Measurements from ENCODE around the gene RPS19BP1.
A peak's percentile ranks its signal among the peaks of the same experiment; 100 is the strongest.
"Not testable (repeated sequence)": the region's sequence is repeated elsewhere in the genome, so short reads cannot be mapped to it uniquely, and the experiment has no call there.

The RPS19BP1 gene

DNA sequence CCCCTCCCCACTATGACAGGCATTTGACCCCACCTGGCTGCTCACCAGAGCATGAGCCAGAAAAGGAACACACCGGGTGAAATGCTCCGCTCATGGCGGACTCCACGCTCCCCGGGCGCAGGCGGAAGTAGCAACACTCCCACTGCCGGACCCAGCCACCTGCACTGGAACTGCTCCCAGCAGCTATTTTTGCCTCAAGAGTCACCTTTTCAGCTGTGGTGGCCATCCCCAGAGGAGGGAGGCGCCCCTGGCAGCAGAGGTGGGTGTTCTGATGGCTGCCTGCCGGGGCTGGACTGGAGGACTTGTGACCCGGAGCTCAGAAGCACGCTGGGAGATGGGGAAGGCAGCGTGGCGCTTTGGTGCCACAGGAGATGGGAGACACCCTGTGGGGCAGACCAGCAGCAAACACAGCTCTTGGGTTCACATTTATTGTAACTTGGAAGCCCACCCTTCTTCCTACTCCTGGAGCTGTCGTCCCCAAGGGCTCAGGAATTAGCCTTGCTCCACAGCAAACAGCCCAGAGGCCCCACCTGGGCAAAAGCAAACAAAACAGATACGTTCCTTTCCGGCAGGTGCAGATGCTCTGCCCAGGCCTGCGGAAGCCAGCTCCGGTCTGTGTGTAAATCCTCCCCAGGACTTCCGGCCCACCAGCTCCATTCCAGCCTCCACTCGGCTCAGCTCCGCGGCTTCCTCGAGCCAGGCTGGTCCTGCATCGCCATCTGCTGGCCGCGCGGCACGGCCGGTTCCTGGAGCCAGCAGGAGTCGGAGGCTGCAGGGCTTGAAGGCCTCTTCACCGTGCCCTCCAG is 3.7 kb downstream of the RPS19BP1 start:
- DNase-seq (ENCODE audit: low read depth), result peak; percentile 91

DNA sequence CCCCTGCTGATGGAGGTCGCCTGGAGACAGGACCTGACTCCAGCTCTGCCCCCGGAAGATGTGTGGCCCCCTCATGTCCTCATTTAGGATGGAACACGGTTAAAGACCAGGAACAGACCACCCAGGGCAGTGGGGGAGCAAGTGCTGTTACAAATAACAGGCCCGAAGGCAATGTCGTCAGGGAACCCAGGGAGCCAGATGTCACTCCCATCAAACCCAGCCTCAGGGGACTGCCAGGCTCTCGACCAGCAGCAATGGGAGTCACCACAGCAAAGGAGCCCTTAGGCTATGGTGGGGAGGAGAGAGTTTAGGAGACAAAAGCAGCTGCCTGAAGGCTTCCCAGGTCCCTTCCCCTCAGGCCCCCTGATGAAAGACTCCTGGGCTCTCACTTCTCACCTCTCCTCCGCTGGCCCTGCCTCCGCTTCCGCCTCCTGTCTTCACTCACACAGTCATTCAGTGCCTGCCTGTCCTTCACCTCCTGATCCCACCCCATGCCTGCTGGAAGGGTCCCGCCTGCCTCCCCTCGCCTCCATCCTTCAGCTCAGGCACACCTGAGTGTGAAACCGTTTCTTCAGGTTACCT is 4.4 kb downstream of the RPS19BP1 start:
- no peak for DNase-seq (ENCODE audit: low read depth)

GRCh38 chr22:39527481-39527961 is 5.0 kb downstream of the RPS19BP1 start:
- no peak for DNase-seq (ENCODE audit: low read depth)

- no peak for DNase-seq (ENCODE audit: low read depth)
These were observed 5.8 kb downstream of the RPS19BP1 start for GRCh38 chr22:39526736-39527171.

GRCh38 chr22:39525658-39525975 is 6.9 kb downstream of the RPS19BP1 start:
- DNase-seq (ENCODE audit: low read depth), result no peak

GRCh38 chr22:39524753-39525657 is 7.5 kb downstream of the RPS19BP1 start:
- no peak for DNase-seq (ENCODE audit: low read depth)

DNA sequence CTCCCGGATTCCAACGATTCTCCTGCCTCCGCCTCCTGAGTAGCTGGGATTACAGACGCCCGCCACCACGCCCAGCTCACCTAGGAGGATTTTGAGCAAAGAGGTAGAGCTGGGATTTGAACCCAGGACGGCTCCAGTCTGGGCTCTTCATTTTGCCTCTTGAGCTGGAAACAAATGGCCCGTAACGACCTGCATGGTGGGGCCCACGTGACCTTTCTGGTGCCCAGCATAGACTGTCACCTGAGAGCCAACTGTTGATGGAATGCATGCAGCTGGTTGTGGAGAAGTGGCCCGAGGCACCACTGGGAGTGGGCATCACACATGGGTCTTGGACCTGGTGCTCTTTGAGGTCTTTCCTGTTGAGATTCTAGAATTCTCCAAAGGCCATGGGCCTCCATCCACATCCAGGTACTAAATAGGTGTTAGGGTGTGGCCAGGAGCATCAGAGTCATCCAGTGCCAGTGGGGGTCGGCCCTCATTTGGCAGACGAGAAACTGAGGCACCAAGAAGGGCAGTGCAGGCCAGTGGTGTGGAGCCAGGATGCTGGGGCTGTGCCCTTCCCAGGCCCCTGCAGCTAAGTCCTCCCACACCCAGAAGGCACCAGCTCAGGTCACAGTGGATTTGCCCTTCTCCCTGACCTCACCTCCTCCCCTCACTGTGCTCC is 8.3 kb downstream of the RPS19BP1 start:
- no peak for DNase-seq (ENCODE audit: low read depth)

DNA sequence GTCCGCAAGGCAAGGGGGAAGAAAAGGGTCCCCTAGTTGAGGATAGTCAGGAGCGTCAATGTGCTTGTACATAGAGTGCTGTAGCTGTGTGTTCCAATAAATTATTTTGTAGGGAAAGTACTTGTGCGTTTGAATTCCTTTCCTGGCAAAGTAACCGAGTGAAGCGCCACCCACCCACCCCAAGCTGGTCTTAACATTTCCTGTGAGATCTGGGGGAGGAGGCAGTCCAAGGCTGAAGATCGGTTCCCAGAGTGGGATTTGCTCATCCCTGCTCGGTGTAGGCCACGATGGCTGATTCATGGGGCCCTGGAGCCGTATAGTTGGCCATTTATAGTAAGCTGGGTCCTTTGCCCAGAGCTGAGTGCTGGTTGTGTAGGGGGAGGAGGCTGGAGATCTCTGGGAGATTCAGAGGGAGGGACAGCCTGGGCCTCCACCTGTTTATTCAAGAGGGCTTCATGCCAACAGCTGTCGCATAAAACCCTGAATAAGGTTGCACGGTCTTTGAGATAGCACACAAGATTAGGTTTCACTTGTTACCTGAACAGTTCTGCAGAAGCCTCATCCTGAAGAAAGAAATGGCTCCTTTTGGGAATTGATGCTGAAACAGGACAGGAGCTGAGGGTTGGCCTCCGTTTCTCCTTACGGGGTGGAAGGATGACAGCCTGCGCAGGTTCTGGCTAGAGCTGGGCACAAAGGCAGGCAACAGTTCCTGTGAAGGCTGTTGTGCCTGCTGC is 9.8 kb downstream of the RPS19BP1 start:
- DNase-seq (ENCODE audit: low read depth), result peak; percentile 87

GRCh38 chr22:39522091-39522490 is 10.5 kb downstream of the RPS19BP1 start:
- DNase-seq (ENCODE audit: low read depth), result not testable (repeated sequence)

DNA sequence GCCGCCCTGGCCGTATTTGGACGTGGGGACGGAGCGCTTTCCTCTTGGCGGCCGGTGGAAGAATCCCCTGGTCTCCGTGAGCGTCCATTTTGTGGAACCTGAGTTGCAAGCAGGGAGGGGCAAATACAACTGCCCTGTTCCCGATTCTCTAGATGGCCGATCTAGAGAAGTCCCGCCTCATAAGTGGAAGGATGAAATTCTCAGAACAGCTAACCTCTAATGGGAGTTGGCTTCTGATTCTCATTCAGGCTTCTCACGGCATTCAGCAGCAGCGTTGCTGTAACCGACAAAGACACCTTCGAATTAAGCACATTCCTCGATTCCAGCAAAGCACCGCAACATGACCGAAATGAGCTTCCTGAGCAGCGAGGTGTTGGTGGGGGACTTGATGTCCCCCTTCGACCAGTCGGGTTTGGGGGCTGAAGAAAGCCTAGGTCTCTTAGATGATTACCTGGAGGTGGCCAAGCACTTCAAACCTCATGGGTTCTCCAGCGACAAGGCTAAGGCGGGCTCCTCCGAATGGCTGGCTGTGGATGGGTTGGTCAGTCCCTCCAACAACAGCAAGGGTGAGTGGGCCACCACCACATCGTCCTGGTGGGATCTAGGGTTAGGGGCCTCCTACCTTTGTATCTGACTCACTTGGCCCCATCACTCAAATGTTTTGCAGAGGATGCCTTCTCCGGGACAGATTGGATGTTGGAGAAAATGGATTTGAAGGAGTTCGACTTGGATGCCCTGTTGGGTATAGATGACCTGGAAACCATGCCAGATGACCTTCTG is 11.3 kb downstream of the RPS19BP1 start:
- peak; percentile 65 for DNase-seq (ENCODE audit: low read depth)

DNA sequence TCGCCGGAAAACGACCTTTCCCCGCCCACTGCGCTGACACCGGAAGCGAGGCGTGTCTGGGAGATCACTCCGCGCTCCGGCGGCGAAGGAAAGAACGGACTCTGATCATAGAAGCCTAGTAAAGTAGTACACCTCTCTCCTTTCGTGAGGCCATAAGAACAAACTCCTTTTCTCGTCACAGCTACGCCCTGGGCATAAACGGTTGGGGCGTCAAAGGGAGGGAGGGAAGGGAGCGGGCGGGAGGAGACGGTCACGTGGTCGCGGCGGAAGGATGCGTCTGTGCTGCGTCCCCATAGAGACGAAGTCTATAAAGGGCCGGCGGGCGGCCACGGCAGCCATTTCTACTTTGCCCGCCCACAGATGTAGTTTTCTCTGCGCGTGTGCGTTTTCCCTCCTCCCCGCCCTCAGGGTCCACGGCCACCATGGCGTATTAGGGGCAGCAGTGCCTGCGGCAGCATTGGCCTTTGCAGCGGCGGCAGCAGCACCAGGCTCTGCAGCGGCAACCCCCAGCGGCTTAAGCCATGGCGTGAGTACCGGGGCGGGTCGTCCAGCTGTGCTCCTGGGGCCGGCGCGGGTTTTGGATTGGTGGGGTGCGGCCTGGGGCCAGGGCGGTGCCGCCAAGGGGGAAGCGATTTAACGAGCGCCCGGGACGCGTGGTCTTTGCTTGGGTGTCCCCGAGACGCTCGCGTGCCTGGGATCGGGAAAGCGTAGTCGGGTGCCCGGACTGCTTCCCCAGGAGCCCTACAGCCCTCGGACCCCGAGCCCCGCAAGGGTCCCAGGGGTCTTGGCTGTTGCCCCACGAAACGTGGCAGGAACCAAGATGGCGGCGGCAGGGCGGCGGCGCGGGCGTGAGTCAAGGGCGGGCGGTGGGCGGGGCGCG is 12.1 kb downstream of the RPS19BP1 start, which contains the start of gene ATF4:
Gene ATF4, plus strand, starts transcription at position 337 of the 880 bp plus-strand sequence. CDS start 884 bp downstream, outside the sequence.
- peak; percentile 99 for DNase-seq (ENCODE audit: low read depth)

DNA sequence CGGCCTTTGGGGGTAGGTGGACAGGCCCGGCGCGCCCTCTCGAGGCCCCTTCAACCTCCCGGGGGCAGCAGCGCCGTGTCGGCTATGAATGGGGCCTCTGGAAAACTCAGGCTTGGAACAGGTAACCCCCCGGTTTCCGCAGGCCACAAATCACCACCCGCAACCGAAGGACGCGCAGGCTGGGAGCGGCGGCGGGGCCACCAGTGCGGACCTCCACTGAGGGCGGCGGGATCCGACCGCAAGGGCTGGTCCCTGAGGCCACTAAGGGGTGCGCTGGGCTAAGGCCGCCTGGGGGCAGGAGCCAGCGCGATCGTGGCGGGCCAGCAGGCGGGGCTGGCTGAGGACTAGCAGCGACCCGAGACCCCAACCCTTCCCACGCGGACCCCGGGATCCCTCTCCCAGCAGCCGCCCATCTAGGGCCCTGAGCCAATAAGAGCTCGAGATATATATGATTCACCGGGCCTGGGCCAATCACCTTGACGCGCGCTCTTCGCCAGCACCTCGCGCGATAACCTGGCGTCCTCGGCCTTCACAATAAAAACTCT is 12.8 kb downstream of the RPS19BP1 start:
- DNase-seq (ENCODE audit: low read depth), result peak; percentile 55

DNA sequence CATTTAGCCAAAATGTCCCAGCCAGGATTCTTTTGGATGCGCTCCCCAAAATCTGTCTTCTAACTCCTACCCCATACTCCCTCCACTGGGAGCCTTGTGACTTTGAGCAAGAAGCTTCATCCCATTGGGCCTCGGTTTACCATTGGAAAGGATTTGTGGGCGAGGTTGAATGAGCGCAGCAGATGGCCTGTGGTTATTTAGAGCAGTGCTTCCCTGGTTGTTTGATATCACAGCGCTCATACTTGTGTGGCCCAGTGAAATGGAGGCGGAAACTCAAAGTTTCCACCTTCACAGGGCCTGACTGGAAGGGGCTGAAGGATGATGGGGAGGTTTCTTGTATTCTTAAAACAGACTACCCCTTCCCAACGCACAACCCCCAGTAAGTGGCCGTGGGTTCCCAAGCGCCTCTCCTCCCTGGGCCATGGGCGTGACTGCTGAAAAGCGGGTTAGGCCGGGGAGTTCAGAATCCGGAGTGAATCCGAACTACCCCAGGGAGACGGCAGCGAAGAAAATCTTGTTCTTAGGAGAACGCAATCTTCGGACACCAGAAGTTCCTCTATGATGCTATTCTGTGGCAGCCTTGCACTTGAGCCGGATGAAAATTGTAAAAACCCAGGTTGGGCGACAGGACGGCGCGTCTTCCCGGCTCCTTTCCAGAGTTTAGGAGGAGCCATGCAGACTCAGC is 13.4 kb downstream of the RPS19BP1 start:
- no peak for DNase-seq (ENCODE audit: low read depth)

- peak; percentile 41 for DNase-seq (ENCODE audit: low read depth)
These were observed 14.3 kb downstream of the RPS19BP1 start for GRCh38 chr22:39518144-39518786.

- DNase-seq (ENCODE audit: low read depth), result no peak
These were observed 15.1 kb downstream of the RPS19BP1 start for GRCh38 chr22:39517470-39517869.

GRCh38 chr22:39515266-39516050 is 17.1 kb downstream of the RPS19BP1 start:
- DNase-seq (ENCODE audit: low read depth), result no peak

GRCh38 chr22:39514373-39514973 is 18.1 kb downstream of the RPS19BP1 start:
- no peak for DNase-seq (ENCODE audit: low read depth)

Measured in amniotic epithelial cell (primary cell).